ENCODE data around the gene KRT13. TPM values are rescaled to one million over a fixed set of nuclear protein-coding genes. Genes with fewer than 3 reads are reported as not detected.

The KRT13 gene
- total RNA-seq = not detected

- H3K4me1 ChIP-seq = no peaks in the 10 kb centered on the region
- no peak for TF ChIP-seq CTCF (IDR thresholded peaks at IDR 0.05)
- H3K27me3 ChIP-seq = no peaks in the 10 kb centered on the region
- DNase-seq (ENCODE audit: low spot score) = no peak
- no peaks in the 10 kb centered on the region for H3K9me3 ChIP-seq
- no peaks in the 10 kb centered on the region for H3K36me3 ChIP-seq
- H3K4me3 ChIP-seq = no peak within 1 kb of the TSS
- H3K27ac ChIP-seq = no peak within 1 kb of the TSS
Observed at GRCh38 chr17:41505007-41505808, at the start of gene KRT13. Gene KRT13, minus strand, starts transcription at chr17:41505612. Its CDS starts 62 bp downstream, at chr17:41505550.

DNA sequence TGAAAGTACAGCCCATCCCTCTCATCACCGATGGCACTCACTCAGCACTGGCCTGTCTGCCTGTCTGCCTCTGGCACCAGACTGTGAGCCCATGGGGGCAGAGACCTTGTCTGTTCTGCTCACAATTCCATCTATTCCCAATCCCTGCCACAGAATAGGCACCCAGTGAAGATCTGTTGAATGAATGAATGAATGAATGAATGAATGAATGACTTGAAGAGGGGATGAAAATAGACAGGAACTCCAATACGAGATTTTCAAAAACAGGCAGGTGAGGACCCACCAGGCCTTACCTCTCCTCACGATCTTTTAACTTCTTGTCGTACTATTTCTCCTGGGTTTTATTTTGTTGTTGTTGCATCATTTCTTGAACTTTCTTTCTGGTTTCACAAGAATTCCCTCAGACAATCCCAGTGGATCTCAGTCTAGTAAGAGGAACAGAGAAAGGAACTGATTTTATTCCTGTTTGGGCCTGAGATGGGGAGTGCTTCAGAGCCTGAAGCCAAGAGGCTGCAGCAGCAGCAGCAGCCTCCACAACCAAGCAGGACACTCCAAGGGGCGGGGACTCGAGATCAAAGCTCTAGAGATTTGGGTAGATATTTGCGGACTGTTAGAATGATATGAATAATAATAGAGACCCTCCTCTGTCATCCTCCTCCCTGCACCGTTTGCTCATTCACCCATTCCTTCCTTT, 48.7 kb upstream of the KRT13 start:
- Histone ChIP-seq H3K36me3 (no peaks in the 10 kb centered on the region), H3K4me1 (peaks cover 0 to 6% of the 10 kb centered on the region in 2 donors), H3K27me3 (no peaks in the 10 kb centered on the region), H3K27ac (no peak overlapping the region), H3K9me3 (no peaks in the 10 kb centered on the region), H3K4me3 (no peak overlapping the region)
- TF ChIP-seq CTCF (IDR thresholded peaks at IDR 0.05) = no peak
- no peak for DNase-seq (ENCODE audit: low spot score)

DNA sequence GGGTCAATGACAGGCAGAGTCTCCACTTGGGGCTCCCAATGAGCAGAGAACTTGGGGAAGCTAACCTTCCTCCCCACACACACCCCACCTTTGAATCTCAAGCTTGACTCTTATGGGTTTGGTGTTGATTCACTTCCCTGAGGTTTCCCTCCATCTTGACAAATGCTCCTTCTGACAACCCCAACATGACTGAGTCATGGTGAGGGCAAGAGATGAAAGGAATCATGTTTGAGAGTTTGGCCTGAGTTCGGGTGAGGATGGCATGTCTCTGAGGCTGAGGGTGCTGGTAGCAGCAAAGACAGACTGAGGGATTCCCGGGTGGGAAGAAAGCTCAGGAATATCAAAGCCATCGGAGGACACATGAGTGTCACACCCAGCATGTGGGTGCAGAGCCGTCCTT, 47.8 kb upstream of the KRT13 start:
- Histone ChIP-seq H3K4me1 (peaks cover 0 to 16% of the 10 kb centered on the region in 2 donors), H3K9me3 (no peaks in the 10 kb centered on the region), H3K36me3 (no peaks in the 10 kb centered on the region), H3K4me3 (no peak overlapping the region), H3K27ac (no peak overlapping the region), H3K27me3 (no peaks in the 10 kb centered on the region)
- DNase-seq (ENCODE audit: low spot score) = no peak
- TF ChIP-seq CTCF (IDR thresholded peaks at IDR 0.05) = no peak

- no peak for DNase-seq (ENCODE audit: low spot score)
- Histone ChIP-seq H3K4me3 (no peak overlapping the region), H3K27me3 (no peaks in the 10 kb centered on the region), H3K36me3 (no peaks in the 10 kb centered on the region), H3K9me3 (no peaks in the 10 kb centered on the region), H3K4me1 (peaks cover 0 to 23% of the 10 kb centered on the region in 2 donors), H3K27ac (no peak overlapping the region)
- no peak for TF ChIP-seq CTCF (IDR thresholded peaks at IDR 0.05)
Observed at GRCh38 chr17:41552455-41552854, 47.0 kb upstream of the KRT13 start.

GRCh38 chr17:41551365-41551764, 46.0 kb upstream of the KRT13 start:
- no peak for TF ChIP-seq CTCF (IDR thresholded peaks at IDR 0.05)
- H3K36me3 ChIP-seq = no peaks in the 10 kb centered on the region
- no peak overlapping the region for H3K4me3 ChIP-seq
- peaks cover 4 to 5% of the 10 kb centered on the region in 2 donors for H3K9me3 ChIP-seq
- no peak for DNase-seq (ENCODE audit: low spot score)
- H3K27ac ChIP-seq = no peak overlapping the region
- peaks cover 0 to 23% of the 10 kb centered on the region in 2 donors for H3K4me1 ChIP-seq
- no peaks in the 10 kb centered on the region for H3K27me3 ChIP-seq
